Cardiac muscle cell (in vitro differentiated cells and primary cell): ENCODE results near the gene PPP1R27. TPM values are rescaled to one million over a fixed set of nuclear protein-coding genes. Genes with fewer than 3 reads are reported as not detected.

Experiments
- DNase-seq, 2 donors: peaks; one replicate each; pipeline versions ENCODE4 v3.0.0 to v3.0.0-alpha.2; 2010 to 2017; ENCODE audit warnings: low read depth in 1 of 2, low spot score in 1 of 2
- H3K27ac ChIP-seq: fragments of 200-600 bp; sonication (generic); 2 replicates; pipeline ENCODE4 v1.5.1; 2016
- H3K27me3 ChIP-seq: fragments of 200-600 bp; sonication (generic); 2 replicates; pipeline ENCODE4 v1.6.0; 2016; ENCODE audit warnings: control low read depth
- H3K36me3 ChIP-seq: fragments of 200-600 bp; sonication (generic); 2 replicates; pipeline ENCODE4 v1.5.1; 2016; ENCODE audit warnings: control low read depth
- H3K4me1 ChIP-seq: fragments of 200-600 bp; sonication (generic); 2 replicates; pipeline ENCODE4 v1.8.1; 2017; ENCODE audit warnings: low read depth, mild to moderate bottlenecking, mixed run types
- H3K4me3 ChIP-seq: fragments of 200-600 bp; sonication (generic); 2 replicates; pipeline ENCODE4 v1.5.1; 2016; ENCODE audit warnings: mild to moderate bottlenecking
- H3K9me3 ChIP-seq: fragments of 200-600 bp; sonication (generic); 2 replicates; pipeline ENCODE4 v1.5.1; 2017; ENCODE audit warnings: low read depth, mild to moderate bottlenecking, control low read depth
- polyA plus RNA-seq: library from polyadenylated mRNA; unstranded; fragments of >200 nt; fragmentation: Nextera tagmentation; extraction: Ambion mirVana; gene quantifications from 2 replicates; pipeline ENCODE4 v1.2.1, GENCODE V29; 2016
- total RNA-seq: library from RNA; depleted of rRNA; stranded (reverse); fragments of >200 nt; gene quantifications from 2 replicates; pipeline ENCODE4 v1.2.3, GENCODE V29; 2016
- TF ChIP-seq, protein P1 (sequence below): IDR thresholded peaks from 2 replicates; pipeline ENCODE4 v1.5.1; 2012; ENCODE audit warnings: low read depth, mild to moderate bottlenecking, low read length

PPP1R27 gene
- total and polyA plus RNA-seq, 2 experiments from 2014 or later: not detected

DNA sequence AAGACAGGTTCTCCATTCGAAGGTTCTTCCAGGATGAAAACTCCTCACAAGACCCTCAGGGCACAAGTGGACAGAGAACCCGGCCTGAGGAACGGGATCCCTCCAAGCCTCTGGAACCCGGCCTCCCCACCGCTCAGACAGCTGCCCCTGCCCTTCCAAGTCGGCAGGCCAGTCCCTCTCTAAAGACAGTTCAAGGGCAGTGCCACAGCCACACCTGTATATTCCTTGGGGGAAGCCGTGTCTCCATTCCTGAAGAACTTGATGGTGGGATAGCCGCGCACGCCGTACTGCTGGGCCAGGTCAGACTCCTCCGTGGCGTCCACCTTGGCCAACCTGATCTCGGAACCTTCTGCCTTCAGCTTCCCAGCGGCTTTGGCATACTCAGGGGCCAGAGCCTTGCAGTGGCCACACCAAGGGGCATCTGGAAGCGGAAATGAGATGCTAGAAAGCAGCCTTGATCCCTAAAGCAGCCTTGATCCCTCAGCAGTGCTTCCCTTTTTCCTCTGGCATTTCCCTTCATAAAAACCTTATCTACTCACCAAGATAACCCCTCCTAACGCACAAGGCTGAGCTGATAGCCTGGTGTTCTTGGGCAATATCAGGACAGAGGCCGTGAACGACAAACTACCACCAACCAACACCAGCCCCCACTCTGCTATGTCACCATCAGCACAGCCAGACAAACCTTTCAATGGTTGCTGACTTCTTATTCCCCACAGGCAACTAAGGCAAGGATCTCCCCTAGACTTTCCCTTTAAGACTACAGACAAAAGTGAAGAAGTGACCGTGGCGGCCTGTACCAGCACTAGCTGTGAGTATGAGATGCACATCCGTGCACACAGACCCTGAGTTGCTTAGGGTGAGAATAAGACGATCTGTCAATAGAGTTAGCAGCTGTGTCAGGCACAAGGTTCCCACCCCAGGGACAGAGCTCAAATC is 24.4 kb upstream of the PPP1R27 start:
- Histone ChIP-seq H3K36me3 (peaks cover 14% of the 10 kb centered on the region), H3K9me3 (no peaks in the 10 kb centered on the region), H3K27ac (peak overlapping the region; percentile 95), H3K4me3 (peak overlapping the region; percentile 87), H3K4me1 (peaks cover 16% of the 10 kb centered on the region), H3K27me3 (no peaks in the 10 kb centered on the region)
- TF ChIP-seq, protein P1, sequence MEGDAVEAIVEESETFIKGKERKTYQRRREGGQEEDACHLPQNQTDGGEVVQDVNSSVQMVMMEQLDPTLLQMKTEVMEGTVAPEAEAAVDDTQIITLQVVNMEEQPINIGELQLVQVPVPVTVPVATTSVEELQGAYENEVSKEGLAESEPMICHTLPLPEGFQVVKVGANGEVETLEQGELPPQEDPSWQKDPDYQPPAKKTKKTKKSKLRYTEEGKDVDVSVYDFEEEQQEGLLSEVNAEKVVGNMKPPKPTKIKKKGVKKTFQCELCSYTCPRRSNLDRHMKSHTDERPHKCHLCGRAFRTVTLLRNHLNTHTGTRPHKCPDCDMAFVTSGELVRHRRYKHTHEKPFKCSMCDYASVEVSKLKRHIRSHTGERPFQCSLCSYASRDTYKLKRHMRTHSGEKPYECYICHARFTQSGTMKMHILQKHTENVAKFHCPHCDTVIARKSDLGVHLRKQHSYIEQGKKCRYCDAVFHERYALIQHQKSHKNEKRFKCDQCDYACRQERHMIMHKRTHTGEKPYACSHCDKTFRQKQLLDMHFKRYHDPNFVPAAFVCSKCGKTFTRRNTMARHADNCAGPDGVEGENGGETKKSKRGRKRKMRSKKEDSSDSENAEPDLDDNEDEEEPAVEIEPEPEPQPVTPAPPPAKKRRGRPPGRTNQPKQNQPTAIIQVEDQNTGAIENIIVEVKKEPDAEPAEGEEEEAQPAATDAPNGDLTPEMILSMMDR: no peak
- peak in 1 of 2 donors; percentile 31 for DNase-seq

DNA sequence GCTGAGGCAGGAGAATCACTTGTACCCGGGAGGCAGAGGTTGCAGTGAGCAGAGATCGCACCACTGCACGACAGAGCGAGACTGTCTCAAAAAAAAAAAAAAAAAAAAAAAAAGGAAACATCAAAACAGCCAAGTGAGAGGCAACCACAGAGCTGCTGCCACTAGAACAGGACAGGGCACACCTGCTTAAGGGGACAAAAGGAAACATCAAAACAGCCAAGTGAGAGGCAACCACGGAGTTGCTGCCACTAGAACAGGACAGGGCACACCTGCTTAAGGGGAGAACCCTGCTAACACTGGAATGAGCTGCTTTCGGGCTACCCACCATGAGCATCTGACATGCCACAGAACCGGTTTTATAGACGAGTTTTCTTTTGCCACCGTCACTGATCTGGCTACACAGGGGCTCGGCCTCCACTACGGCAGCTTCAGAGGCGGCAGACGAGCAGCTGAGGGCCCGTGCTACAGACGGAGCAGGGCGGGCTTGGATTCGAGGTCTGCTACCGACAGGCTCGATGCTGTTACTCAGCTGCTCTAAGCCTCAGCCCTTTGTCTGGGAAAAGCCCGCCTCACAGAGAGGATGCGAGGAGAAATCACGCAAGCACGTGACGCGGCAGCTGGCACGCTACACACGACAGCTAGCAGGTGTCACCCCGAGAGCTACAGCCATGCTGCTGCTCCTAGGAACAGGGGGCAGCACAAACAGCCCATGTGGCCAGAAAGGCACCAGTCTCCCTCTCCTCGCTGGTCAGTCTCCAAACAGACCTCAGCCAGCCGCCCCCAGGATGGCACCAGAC is 23.5 kb upstream of the PPP1R27 start:
- TF ChIP-seq, protein P1: no peak
- peaks cover 16% of the 10 kb centered on the region for H3K4me1 ChIP-seq
- H3K27me3 ChIP-seq: no peaks in the 10 kb centered on the region
- no peak overlapping the region for H3K27ac ChIP-seq
- no peak for DNase-seq
- no peaks in the 10 kb centered on the region for H3K9me3 ChIP-seq
- H3K36me3 ChIP-seq: peaks cover 20% of the 10 kb centered on the region
- no peak overlapping the region for H3K4me3 ChIP-seq

DNA sequence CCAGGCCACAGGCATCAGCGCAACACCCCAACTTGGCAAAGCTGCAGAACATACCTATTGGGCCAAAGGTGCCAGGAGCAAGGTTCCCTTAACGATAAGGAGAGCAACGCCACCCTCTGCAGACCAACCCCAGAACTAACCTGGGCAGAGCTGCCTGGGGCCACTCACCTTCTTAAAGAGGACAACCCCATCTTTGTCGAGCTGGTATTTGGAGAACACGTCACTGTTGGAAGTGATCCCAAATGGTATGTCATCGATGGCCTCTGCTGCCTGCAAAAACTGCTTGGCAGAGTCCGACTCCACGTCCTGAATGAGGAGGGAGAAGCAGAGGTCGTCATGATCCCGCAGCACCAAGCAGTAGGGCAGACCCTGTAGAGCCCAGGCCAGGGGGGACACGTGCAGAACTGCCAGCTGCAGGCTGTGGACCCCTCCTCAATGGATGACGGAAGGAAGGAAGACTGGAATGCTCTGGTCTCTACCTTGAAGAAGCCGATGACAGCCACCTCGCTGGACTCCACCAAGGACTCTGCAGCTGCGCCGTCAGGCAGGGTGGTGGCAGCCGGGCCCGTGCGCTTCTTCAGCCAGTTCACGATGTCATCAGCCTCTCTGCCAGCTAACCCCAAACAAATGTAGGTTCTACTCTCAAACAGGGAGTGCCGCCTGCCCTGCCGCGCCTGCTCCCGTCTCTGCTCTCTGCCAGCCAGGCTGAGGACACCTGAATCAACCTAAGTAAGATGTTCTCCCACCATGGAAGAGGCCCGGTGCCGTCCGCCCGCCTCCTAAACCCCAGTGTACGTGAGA is 20.3 kb upstream of the PPP1R27 start:
- H3K9me3 ChIP-seq: no peaks in the 10 kb centered on the region
- H3K4me3 ChIP-seq: no peak overlapping the region
- TF ChIP-seq, protein P1: no peak
- H3K27ac ChIP-seq: no peak overlapping the region
- no peaks in the 10 kb centered on the region for H3K27me3 ChIP-seq
- H3K36me3 ChIP-seq: peaks cover 36% of the 10 kb centered on the region
- DNase-seq: no peak
- peaks cover 9% of the 10 kb centered on the region for H3K4me1 ChIP-seq

DNA sequence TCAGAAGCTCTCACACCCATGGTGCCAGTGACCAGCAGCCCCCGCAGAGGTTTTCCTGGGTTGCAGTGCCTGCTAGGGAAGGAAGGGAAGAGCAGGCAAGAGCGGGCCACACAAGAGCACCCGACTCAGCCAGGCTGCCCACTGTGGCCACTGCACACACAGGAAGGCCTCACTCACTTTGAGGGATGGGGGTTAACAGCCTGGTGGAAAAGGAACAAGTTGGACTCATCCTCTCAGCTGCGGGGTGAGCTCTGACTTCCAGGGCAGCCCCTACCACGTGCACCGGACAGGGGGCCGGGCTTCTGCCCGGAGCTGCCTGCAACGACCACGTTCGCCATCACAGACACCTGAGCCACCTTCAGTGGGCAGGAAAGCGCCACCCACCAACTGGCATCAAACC is 17.4 kb upstream of the PPP1R27 start:
- H3K4me3 ChIP-seq: no peak overlapping the region
- H3K27ac ChIP-seq: no peak overlapping the region
- H3K27me3 ChIP-seq: no peaks in the 10 kb centered on the region
- no peak for DNase-seq
- H3K9me3 ChIP-seq: no peaks in the 10 kb centered on the region
- TF ChIP-seq, protein P1: no peak
- peaks cover 35% of the 10 kb centered on the region for H3K36me3 ChIP-seq
- H3K4me1 ChIP-seq: no peaks in the 10 kb centered on the region

DNA sequence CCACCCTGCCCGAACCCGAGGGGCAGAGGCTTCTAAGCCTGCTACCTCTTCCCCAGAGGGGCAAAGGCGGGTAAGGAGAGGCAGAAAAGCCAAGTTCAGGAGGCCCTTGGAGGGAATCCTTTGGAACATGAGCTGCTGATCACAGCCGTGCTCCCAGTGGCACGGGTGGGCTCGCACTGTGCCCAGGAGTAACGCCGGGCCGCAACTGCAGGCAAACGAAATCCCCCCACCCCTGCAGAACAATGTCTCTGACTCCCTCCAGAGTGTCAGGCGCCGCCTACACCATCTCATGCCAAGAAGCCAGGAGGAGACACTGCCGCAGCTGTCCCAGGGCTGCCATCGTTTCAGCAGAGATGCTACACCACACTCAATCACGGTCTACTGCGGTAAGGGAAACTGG is 16.6 kb upstream of the PPP1R27 start:
- Histone ChIP-seq H3K27ac (no peak overlapping the region), H3K4me1 (no peaks in the 10 kb centered on the region), H3K27me3 (no peaks in the 10 kb centered on the region), H3K36me3 (peaks cover 43% of the 10 kb centered on the region), H3K9me3 (no peaks in the 10 kb centered on the region), H3K4me3 (no peak overlapping the region)
- TF ChIP-seq, protein P1: no peak
- no peak for DNase-seq
